ENCODE data around the gene CKM.

The CKM gene

DNA sequence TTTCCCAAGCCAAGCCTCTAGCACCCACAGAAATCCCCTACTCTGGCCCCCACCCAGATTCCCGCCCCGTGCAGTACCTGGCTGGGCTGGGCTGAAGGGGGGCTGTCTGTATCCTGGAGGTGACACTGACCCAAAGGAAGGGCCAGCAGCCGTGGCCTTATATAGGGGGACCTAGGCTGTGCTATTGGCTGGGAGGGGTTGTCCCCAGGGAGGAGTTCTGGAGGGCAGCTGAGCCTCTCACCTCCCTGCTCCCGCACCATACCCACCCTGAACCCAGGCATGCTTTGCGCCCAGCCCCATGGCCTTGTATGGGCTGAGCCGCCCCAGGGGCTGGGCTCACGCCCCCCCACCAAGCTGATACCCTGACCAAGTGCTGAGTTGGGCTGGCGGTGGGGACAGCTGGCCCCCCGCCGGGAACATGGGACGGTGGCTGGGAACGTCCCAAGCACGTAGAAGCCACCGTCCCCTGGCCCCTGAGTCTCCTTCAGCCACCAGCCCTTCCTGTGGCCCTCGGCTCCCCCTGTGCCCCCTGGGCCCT, at the start of gene CKM:
Gene CKM, minus strand, starts transcription at position 132 of the 538 bp plus-strand sequence. CDS start 3,162 bp downstream, outside the sequence.
- no peak for DNase-seq (ENCODE audit: low read depth in 1 of 2, low spot score in 1 of 2)

DNA sequence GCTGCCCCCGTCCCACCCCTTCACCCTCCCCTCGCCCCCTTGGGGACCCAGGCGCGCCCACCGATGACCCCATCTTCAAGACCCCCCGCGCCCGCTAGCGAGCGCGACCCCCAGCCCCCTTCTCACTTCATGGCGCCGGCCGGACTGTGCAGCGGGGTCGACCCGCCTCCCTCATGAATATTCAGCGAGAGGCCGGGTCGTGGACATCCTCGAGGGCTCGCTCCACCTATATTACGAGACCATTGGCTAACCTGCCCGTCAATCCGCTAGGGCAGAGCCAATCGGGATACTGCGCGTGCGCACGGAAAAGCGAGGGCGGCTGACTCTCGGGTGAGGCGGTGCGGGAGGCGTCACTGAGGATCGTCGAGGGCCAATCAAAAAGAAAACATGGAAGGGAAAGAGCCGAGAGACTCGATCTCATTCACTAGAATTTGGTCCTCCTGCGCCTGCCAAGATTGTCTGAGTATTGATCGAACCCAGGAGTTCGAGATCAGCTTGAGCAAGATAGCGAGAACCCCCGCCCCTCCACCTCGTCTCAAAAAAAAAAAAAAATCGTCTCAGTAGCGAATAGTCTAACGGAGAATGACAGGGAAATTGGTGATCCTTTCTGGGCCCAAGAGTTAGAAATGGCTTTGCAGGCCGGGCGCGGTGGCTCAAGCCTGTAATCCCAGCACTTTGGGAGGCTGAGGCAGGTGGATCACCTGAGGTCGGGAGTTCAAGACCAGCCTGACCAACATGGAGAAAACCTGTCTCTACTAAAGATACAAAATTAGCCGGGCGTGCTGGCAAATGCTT, 47.9 kb upstream of the CKM start, which contains the start of gene ERCC2:
Gene ERCC2, minus strand, starts transcription at position 164 of the 795 bp plus-strand sequence. Its CDS starts 33 bp downstream, at position 131.
- DNase-seq (ENCODE audit: low read depth in 1 of 2, low spot score in 1 of 2): peak; percentile 99

DNA sequence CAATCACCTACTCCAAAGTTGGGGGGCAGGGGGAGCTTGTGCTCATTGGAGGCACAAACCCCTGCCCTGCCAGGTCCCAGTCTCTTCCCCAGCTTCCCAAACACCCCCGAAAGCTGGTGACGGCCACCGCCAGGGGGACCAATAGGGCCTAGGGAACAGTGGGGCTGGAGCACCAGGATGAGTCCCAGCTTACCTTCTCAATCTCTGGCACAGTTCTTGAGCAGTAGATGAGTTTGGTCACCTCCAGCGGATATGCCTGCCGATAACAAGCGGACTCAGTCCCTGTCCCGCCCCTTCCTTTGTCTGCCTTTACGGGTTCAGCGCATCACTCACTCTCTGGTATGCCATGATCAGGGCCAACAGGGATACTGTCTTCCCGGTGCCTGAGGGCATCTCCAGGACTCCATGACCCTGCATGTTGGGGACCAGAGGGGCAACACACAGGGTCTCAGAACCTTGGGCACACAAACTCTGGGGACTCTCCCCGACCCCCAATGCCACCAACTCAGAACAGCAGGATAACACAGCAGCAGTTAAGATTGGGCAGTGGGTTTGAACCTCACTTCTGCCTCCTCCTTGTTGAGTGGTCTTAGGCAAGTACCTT, 46.2 kb upstream of the CKM start:
- DNase-seq (ENCODE audit: low read depth in 1 of 2, low spot score in 1 of 2): no peak

DNA sequence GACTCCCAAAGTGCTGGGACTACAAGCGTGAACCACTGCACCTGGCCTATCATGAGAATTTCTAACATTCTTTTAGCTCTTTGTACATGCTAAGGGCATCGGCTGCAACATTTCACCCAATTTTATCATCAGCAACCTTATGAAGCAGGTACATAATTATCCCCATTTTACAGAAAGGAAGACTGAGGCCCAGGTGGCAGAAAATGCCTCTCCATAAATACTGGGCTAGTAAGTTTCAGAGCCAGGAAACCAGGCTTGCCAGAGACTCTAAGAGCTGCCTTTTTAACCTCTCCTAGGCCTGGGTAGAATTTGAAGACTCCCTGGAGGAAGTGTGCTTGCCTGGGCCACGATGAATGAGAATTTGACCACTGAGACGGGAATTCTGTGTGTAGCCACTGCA, 45.5 kb upstream of the CKM start:
- DNase-seq (ENCODE audit: low read depth in 1 of 2, low spot score in 1 of 2): no peak

DNA sequence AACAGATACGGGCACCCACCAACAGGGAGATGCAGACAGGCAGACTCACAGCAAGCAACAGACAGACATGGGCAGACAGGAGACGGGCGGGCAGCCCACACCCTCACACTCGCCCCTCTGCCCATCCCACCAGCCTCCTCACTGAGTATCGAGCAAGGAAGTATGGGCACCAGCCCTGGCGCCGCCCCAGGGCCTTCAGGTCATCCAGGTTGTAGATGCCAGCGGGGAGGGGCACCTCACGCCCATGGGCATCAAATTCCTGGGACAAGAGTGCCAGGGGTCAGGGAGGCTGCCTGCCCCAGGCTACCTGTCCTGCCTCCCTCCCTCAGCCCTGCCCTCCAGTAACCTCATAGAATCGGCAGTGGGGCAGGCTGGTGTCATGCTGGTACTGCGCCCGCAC, 42.0 kb upstream of the CKM start:
- DNase-seq (ENCODE audit: low read depth in 1 of 2, low spot score in 1 of 2): no peak

DNA sequence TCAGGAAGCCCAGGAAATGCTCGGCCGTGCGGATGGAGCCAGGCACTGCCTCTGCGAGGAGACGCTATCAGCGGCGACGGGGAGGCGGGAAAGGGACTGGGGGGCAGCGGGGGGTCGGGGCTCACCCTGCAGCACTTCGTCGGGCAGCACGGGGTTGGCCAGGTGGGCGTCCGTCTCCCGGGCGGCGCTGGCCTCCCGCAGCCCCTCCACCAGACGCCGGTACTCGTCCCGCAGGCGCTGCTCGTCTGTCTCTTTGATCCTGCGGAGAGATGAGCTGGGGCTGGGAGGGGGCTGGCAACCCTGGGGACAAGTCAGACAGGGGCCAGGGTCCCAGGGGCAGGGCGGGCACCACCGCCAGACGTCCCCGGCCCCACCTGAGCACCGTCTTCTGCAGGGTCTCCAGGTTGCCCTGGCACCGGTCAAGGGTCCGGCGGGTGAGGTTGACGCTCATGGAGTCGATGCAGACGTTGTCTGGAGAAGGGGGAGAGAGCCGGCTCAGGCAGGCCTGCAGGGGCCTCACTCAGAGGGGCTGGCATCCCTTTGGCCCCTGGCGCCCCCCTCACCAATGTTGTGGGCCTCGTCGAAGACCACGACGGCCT, 41.3 kb upstream of the CKM start:
- no peak for DNase-seq (ENCODE audit: low read depth in 1 of 2, low spot score in 1 of 2)

DNA sequence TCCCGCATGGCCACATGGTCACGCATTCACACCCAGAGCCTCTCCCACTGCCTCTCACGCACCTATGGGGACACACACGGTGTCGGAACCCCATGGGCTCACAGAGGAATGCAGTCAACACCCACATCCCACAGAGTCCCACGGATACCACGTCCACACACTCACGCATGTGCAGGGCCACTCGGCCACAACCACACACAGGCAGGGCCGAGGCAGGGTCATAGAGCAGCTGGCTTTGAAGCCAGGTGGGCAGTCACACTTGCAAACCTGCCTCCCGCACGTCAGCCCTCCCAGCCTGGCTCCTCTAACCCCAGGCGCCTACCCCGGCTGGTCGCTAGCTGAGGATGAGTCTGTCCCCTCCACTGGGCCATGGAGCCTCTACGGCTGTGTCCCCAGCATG, 39.6 kb upstream of the CKM start:
- no peak for DNase-seq (ENCODE audit: low read depth in 1 of 2, low spot score in 1 of 2)

DNA sequence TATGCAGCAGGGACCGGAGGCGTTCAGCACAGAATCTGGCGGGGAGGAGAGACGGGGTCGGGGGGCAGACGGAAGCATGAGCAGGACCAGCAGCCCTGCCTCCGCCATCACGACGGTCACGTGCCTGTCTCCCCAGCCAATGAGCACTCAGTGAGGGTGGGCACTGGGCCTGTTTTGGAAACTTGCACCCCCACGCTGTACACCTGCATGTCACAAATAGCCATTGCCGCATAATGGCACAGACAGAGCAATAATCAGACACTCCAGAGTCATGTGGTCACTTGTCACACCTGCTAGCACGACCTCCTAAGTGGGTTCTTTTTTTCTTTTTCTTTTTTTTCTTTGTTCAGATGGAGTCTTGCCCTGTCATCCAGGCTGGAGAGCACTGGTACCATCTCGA, 38.9 kb upstream of the CKM start:
- DNase-seq (ENCODE audit: low read depth in 1 of 2, low spot score in 1 of 2): no peak

DNA sequence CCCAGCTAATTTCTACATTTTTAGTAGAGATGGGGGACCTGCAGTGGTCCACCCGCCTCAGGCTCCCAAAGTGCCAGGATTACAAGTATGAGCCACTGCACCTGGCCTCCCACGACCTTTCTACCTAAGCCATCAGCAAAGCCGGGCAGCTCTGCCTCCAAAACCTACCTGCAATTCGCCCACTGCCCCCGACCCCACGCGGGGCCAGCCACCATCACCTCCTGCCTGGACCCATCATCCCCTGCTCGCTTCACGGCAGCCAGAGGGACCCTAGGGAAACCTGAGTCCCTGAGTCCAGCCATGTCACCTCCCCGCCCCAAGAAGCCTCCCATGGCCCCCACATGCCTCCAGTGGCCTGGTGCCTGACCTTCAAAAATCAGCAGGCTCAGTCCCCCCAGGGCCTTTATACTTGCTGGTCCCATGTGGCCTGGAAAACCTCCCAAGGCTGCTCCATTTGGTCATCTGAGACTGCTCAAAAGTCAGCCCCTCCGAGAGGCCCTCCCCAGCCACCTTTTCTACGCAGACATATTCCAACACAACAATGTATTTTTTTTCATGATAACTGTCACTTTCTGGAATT, 35.6 kb upstream of the CKM start:
- no peak for DNase-seq (ENCODE audit: low read depth in 1 of 2, low spot score in 1 of 2)

DNA sequence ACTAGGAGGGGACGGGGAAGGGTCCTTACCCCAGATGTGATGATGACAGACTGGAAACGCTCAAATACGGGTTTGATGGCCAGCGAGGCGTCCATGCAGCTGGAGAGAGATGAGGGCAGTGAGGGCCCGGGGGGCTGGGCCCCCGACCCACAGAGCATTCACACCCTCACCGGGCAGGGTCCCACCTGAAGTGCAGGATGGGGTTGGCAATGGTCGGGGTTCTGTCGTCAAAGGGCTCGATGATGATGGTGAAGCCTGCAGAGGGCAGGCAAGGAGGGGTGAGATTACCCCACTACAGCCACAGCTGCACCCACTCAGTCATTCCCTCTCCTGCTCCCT, 34.7 kb upstream of the CKM start:
- no peak for DNase-seq (ENCODE audit: low read depth in 1 of 2, low spot score in 1 of 2)

DNA sequence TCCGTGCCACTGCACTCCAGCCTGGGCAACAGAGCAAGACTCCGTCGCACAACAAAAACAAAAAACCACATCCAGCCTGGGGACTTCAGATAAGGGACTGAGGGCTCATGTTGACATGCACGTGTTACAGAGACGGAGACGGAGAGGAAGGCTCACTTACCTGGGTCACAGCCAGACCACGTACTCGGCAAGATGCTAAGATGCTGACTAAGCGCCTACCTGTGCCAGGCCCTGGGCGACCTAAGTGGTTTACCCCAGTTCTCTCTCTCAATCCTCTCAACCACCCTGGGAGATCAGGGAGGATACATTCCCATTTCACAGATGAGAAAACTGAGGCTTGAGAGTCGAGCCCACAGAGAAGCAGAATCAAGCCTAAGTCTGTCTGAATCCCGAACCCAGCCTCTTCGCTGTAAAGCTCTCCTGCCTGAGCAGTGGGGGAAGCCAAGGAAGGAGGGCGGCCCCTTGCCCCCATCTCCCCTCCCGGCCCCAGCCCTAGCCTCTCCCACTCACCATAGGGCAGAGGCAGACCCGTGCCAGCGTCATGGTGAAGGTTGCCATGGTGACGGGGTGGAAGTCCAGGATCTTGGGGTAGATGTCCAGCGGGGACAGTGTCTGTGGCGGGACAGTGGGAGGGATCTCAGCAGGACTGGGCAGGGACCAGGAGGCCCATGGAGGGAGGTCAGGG, 34.2 kb upstream of the CKM start:
- no peak for DNase-seq (ENCODE audit: low read depth in 1 of 2, low spot score in 1 of 2)

DNA sequence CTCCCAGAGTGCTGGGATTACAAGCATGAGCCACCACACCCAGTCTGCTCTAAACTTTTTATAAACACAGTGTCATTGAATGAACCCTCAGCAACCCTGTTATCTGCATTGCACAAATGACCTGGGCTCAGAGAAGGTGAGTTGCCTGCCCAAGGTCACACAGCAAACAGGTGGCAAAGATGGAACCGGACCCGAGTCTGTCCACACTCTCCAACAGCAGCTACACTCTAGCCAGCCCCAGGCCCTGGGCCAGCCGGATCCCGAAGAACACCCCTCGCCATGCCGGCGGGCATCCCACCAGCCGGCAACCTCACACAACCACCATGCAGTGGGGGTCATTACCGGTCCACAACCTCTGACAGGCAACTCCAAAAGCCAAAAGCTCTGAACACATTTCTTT, 33.2 kb upstream of the CKM start:
- DNase-seq (ENCODE audit: low read depth in 1 of 2, low spot score in 1 of 2): no peak

DNA sequence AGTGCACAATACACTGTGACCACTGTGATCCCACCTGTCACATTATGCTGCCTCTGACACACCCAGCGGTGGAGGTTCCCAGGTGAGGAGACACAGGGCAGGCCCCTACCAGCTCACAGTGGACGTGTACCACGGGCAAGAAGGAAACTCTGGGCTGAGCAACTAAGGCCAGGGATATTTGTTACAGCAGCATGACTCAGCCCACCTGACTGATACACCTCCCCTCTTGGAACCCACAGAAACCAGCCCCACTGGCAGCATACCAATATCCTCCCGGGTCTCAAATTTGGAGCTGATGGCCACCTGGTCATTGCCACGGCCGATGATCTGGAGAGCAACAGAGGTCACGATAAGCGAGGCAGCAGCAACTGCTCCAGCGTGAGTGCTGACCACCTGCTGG, 32.7 kb upstream of the CKM start:
- DNase-seq (ENCODE audit: low read depth in 1 of 2, low spot score in 1 of 2): no peak

DNA sequence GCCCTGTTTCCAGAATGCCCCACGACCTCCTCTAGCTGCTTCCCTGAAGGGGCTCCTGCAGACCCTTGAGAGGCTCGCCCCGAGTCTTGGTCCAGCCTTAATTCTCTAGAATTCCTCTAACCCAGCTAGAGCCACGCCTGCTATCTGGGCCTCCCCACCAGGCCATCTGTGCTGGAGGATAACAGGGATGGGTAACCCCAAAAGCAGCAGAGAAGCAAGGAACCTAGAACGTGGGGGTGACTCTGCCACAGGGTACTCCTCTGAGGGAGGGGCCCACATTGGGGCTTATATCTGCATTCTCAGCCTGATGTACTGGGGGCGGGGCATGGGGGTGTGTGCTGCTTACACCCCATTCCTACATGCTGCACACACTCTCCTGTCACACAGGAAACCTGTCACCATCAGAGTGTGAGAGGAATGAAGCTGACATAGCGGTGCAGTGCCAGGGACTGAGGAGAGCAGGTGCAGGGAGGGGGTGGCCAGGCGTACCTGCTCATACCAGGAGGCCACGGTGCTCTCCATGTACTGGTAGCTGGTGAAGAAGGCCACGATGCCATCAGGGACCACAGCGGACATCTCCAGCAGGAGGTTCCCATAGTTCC, 31.7 kb upstream of the CKM start:
- no peak for DNase-seq (ENCODE audit: low read depth in 1 of 2, low spot score in 1 of 2)

DNA sequence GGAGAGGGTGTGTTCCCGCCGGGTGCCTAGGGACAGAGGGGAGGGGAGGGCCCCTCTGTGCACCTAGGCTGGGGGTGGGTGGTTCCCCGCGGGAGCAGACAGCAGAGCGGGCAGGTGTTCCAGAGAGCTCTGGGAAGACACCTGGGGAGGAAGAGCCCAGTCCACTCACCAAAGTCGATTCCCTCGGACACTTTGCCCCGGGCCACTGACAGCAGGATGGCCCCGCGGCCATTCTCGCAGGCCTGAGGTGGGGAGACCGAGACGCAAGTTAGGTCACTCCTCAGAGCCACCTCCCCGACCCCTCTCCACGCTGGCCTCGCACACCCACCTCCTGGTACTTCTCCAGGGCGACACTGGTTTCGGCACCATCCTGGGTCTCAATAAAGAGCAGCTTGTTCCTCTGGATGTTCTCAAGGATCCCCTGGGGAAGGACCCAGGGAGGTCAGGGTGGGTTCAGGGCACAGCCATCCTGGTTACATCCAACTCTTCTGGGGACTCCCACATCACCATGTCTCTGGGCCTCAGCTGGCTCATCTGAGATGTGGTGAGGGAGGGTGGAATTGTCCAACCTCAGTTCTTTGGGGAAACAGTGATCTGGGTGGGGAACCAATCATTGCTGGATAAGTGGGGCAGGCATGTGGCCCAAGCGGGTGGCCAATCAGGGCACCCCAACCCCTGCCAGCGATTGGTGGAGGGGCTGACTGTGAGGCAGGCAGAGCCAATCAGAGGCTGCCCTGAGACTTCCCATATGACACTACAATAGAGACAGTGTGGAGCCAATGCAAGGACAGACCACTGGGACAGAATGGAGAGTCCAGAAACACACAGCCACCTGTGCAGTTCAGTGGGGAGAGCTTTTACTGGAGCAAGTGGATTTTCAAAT, 30.5 kb upstream of the CKM start:
- no peak for DNase-seq (ENCODE audit: low read depth in 1 of 2, low spot score in 1 of 2)

DNA sequence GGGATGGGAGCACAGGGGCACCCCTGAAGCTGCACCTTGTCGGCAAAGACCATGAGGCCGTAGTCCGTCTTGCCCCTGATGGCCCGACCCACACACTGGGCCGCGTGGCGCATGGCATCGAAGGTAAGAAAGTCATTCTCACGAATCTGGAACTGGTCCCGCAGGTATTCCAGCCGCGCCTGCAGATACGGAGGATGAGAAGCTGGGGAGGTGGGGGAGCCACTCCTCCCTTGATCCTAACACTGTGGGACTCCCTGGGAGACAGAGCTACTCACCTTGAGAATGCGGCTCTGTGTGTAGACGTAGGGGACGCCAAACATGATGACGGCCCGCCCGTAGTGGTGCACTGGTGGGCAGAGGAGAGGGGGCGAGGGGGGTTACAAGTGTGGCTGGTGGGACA, 29.8 kb upstream of the CKM start:
- DNase-seq (ENCODE audit: low read depth in 1 of 2, low spot score in 1 of 2): no peak

DNA sequence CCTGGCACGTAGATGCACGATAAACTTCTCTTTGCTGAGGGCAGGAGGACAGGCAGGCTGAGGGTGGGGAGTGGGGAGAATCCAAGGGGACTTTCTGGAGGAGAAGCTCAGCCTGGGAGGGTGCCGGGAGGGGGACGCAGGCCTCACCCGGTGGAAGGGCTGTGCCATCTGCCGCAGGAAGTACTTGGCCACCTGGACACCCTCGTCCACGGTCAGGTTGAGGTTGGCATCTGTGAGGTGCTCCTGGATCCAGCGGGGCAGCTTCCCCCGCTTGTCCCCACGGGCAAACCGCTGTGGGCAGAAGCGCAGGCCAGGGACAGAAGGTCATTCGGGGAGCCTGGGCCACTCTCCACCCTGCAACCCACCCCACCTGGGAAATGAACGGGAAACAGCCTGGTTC, 29.4 kb upstream of the CKM start:
- DNase-seq (ENCODE audit: low read depth in 1 of 2, low spot score in 1 of 2): no peak

DNA sequence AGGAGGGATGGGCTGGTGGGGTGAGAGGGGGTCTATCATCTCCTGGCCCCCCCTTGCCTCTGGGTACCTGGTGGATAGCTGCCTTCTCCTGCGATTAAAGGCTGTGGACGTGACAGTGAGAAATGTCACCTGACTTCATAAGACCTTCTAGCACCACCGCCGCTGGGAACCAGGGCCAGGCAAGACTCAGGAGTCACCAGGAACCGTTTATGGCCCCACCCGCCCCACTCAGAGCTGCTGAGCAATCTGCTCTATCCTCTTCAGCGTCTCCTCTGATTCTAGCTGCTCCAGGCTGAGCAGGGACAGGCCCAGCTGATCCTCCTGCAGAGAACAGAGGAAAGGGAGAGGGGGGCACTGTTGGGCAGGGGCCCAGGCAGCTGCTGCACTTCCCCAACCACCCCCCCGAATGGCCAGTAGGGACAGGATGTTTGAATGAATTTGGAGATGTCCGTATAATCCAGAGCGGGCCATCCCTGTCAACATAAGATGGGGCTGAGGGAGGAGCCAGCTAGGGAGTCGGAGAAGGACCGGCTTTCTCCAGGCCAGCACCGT, 28.8 kb upstream of the CKM start:
- DNase-seq (ENCODE audit: low read depth in 1 of 2, low spot score in 1 of 2): no peak

DNA sequence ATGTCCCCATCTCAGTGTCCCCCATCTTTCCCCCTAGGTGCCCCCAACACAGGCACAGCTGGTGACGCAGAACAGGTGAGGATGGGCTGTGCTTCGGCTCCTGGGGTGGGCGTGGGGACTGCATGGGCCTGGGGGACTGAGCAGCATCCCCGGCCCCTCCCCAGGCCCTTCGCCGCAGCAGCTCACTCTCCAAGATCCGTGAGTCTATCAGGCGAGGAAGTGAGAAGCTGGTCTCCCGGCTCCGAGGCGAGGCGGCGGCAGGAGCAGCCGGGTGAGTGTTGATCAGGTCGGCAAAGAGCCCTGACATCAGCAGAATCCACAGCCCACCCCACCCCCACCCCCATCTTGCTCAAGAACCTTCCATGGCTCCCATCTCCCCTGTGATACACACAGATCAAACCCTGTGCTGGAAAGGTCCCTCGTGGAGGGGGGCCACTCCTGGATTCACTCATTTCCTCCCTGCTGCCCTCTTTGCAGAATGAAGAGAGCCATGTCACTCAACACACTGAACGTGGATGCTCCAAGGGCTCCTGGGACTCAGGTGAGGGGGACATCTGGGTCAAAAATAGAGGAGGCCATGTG, 27.9 kb upstream of the CKM start:
- no peak for DNase-seq (ENCODE audit: low read depth in 1 of 2, low spot score in 1 of 2)
